Measurements from ENCODE around the gene TSPAN9. TPM values are rescaled to one million over a fixed set of nuclear protein-coding genes. Genes with fewer than 3 reads are reported as not detected.

The TSPAN9 gene
- total RNA-seq, 2 donors from 2014 or later = 14.0 to 18.5 TPM

GRCh38 chr12:3035815-3036702 is 41.1 kb upstream of the TSPAN9 start:
- Histone ChIP-seq H3K4me1 (peaks cover 33% of the 10 kb centered on the region), H3K36me3 (replicated peaks in 1 of 2; ENCODE audit: insufficient read depth in 1 of 2, low read depth in 2 of 2) (peaks cover 6 to 9% of the 10 kb centered on the region in 2 donors), H3K9me3 (no peaks in the 10 kb centered on the region), H3K27me3 (no peaks in the 10 kb centered on the region), H3K27ac (no peak overlapping the region), H3K4me3 (no peak overlapping the region)
- TF ChIP-seq POLR2A (IDR thresholded peaks at IDR 0.05) (no peak), CTCF (IDR thresholded peaks at IDR 0.05) (peak in 1 of 7 experiments; percentile 10)
- DNase-seq (no peak), ATAC-seq (no peak)
- WGBS, 2 donors = 76 to 77% methylated on average over 13 to 16 of the region's 16 CpGs
- intact Hi-C loops (cut with DNase I) = loop anchor here (10.0 kb wide), 2 partner anchors 71 to 171 kb away; no protein-coding TSS in a partner anchor

GRCh38 chr12:3036901-3037600 is 40.1 kb upstream of the TSPAN9 start:
- ATAC-seq (no peak), DNase-seq (no peak)
- H3K4me3 ChIP-seq = no peak overlapping the region
- 82 to 96% methylated on average over 11 to 12 of the region's 12 CpGs for WGBS, 2 donors
- TF ChIP-seq CTCF (IDR thresholded peaks at IDR 0.05) = no peak
- TF ChIP-seq POLR2A (IDR thresholded peaks at IDR 0.05) = no peak
- H3K36me3 ChIP-seq (replicated peaks in 1 of 2; ENCODE audit: insufficient read depth in 1 of 2, low read depth in 2 of 2) = peaks cover 6 to 9% of the 10 kb centered on the region in 2 donors
- intact Hi-C loops (cut with DNase I) = loop anchor here (10.0 kb wide), 2 partner anchors 72 to 172 kb away; no protein-coding TSS in a partner anchor
- H3K9me3 ChIP-seq = no peaks in the 10 kb centered on the region
- H3K27me3 ChIP-seq = no peaks in the 10 kb centered on the region
- H3K4me1 ChIP-seq = peaks cover 31% of the 10 kb centered on the region
- no peak overlapping the region for H3K27ac ChIP-seq

GRCh38 chr12:3038166-3038565 is 39.0 kb upstream of the TSPAN9 start:
- Histone ChIP-seq H3K36me3 (replicated peaks in 1 of 2; ENCODE audit: insufficient read depth in 1 of 2, low read depth in 2 of 2) (peaks cover 6 to 9% of the 10 kb centered on the region in 2 donors), H3K27me3 (no peaks in the 10 kb centered on the region), H3K4me1 (peaks cover 25% of the 10 kb centered on the region), H3K9me3 (no peaks in the 10 kb centered on the region), H3K4me3 (no peak overlapping the region), H3K27ac (no peak overlapping the region)
- intact Hi-C loops (cut with DNase I) = loop anchor here (10.0 kb wide), 2 partner anchors 73 to 173 kb away; no protein-coding TSS in a partner anchor
- no peak for DNase-seq
- WGBS, 2 donors = 78 to 100% methylated on average over 4 to 6 of the region's 7 CpGs
- TF ChIP-seq POLR2A (IDR thresholded peaks at IDR 0.05) (no peak), CTCF (IDR thresholded peaks at IDR 0.05) (no peak)
- no peak for ATAC-seq

- Histone ChIP-seq H3K9me3 (no peaks in the 10 kb centered on the region), H3K36me3 (replicated peaks in 1 of 2; ENCODE audit: insufficient read depth in 1 of 2, low read depth in 2 of 2) (peaks cover 6 to 9% of the 10 kb centered on the region in 2 donors), H3K27ac (no peak overlapping the region), H3K4me1 (peaks cover 16% of the 10 kb centered on the region), H3K27me3 (no peaks in the 10 kb centered on the region), H3K4me3 (no peak overlapping the region)
- WGBS, 2 donors = 89 to 96% methylated on average over 11 of the region's 11 CpGs
- ATAC-seq (no peak), DNase-seq (no peak)
- no peak for TF ChIP-seq CTCF (IDR thresholded peaks at IDR 0.05)
- no peak for TF ChIP-seq POLR2A (IDR thresholded peaks at IDR 0.05)
- intact Hi-C loops (cut with DNase I) = loop anchor here (10.0 kb wide), 2 partner anchors 74 to 174 kb away; no protein-coding TSS in a partner anchor
Observed at GRCh38 chr12:3038926-3039510, 38.2 kb upstream of the TSPAN9 start.

All from body of pancreas (tissue), 4 donors.